IPS-18c (cell line): ENCODE results near the gene MYO7A.

Source experiments
- H3K4me3 ChIP-seq: 2 replicates; pipeline ENCODE4 v1.7.0; 2013; ENCODE audit warnings: low read depth, mild to moderate bottlenecking, low read length, moderate library complexity; ENCODE audit not compliant: insufficient read depth
- H3K9me3 ChIP-seq: one replicate; pipeline ENCODE4 v1.6.1; 2013; ENCODE audit warnings: mild to moderate bottlenecking, low read length, moderate library complexity; ENCODE audit not compliant: control insufficient read depth, insufficient read depth

The MYO7A gene

DNA sequence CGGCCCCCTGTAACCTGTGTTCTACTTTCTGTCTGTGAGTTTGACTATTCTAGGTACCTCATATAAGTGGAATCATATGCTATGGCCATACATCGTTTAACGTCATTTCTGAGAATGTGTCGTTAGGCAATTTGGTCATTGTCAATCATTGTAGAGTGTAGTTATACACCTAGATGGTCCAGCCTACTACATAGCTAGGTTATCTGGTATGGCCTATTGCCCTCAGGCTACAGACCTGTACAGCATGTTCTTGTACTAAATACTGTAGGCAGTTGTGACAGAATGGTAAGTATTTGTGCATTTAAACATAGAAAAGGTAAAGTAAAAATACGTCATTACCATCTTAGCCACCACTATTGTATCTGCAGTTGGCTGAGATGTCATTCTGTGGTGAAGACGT is 35.2 kb downstream of the MYO7A start:
- H3K4me3 ChIP-seq = no peak overlapping the region
- no peaks in the 10 kb centered on the region for H3K9me3 ChIP-seq

DNA sequence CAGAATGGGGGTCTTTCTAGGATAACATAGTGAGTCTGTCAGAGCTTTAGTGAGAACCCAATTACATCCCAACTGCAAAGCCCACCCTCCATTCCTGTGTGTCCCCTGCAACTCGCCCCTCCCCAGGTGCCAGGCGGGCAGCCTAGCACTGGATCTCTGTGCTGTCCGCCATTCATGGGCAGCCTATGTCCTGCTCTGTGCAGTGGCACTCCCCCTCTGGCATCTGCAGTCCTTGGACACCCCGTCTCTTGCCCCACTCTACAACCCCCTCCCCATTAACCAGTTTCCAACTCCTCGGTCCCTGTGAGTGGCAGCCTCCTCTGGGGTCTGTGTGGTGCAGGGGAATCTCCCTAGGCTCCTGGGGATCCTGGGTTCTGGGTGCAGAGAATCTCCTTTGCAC is 37.0 kb downstream of the MYO7A start:
- Histone ChIP-seq H3K4me3 (no peak overlapping the region), H3K9me3 (no peaks in the 10 kb centered on the region)

DNA sequence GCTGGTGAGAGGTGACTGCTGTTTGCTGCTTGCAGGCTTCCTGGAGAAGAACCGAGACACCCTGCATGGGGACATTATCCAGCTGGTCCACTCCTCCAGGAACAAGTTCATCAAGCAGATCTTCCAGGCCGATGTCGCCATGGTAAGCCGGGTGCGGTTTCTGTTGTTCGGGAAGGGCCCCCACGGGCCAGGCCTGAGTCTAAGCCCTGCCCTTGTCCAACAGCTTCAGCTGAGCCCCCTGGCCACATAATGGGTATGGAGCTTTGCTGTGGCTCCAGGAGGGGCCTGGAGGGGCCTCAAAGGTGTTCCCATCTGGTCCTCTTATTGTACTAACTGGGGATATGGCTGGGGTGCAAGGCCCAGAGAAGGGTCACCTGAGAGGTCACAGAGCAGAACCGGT is 38.0 kb downstream of the MYO7A start:
- no peaks in the 10 kb centered on the region for H3K9me3 ChIP-seq
- no peak overlapping the region for H3K4me3 ChIP-seq

DNA sequence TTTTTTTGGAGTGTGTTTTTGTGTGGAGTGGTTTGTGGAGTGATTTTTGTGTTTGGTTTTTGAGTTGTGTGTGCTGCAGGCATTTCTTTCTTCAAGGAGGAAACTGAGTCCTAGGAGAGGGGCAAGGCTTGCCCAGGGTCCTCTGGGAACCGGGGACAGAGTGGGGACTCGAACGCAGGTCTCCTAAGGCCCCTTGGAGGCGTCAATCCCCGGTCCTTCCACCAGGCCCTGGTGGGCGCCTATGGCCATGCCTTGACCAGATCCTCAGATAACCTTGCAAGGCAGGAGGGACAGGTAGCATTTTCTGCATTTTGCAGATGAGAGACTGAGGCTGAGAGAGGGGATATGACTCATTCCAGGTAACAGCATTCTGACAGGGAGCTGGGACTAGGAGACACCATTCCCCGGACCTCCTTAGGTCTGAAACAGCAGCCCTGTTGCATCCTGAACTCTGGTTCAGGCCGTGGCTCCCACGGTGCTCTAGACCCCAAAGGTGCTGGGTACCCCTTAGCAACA is 39.1 kb downstream of the MYO7A start:
- H3K9me3 ChIP-seq = no peaks in the 10 kb centered on the region

DNA sequence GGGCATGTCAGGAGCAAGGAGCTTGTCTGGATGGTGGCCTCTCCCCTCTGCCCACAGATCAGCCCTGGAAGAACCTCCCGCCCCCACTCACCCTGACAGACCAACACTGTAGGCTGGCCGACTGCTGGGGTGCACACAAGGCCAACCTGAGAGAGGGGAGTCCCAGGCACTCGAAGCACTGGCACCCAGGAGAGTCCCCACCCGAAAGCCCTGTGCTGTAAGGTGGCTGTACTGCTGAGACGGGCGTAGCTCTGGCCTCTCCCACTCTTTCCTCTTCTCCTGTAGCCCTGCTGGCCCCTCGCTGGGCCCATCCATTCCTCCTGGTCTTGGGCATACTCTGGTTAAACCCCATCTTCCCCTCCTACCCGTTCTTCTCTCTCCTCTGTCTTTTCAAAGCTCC is 39.7 kb downstream of the MYO7A start:
- Histone ChIP-seq H3K4me3 (no peak overlapping the region), H3K9me3 (no peaks in the 10 kb centered on the region)

More for the DNA sequence above, 39.1 kb downstream of the MYO7A start:
- H3K4me3 ChIP-seq = no peak overlapping the region

DNA sequence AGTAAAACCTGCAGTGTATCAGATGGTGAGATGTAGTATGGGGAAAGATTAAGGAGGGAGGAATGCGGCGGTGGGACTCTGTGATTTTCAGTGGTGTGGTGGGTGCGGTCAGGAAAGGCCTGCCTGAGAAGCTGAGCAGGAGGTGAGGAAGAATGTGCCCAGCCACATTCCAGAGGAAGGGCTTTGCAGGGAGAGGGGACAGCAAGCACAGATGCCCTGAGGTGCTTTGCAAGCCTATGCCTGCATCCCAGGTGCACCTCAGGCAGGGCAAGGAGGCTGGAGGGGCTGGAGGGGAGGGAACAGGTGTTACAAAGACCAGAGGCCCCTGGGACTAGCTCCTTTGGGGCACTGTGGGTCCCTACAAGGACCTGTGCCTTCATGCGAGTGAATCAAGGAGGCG is 42.1 kb downstream of the MYO7A start:
- no peak overlapping the region for H3K4me3 ChIP-seq

DNA sequence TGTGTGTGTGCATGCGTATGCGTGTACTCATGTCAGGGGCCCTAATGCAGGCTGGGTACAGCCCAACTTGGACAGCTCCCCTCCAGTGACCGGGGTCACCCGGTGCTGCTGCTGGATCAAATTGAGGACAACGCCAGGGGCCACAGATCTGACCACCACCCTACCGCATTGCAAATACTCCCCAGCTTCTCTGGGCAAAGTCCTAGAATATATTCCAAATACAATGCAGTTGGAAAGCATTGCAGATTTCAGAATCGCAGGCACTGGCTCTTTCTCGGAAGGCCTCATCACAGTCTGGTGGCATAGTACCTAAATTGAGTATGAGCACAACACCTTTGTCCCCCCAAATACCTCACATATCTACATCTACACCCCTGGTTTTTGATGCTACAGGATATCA is 43.2 kb downstream of the MYO7A start:
- no peaks in the 10 kb centered on the region for H3K9me3 ChIP-seq
- no peak overlapping the region for H3K4me3 ChIP-seq

More for the DNA sequence above, 42.1 kb downstream of the MYO7A start:
- H3K9me3 ChIP-seq = no peaks in the 10 kb centered on the region

DNA sequence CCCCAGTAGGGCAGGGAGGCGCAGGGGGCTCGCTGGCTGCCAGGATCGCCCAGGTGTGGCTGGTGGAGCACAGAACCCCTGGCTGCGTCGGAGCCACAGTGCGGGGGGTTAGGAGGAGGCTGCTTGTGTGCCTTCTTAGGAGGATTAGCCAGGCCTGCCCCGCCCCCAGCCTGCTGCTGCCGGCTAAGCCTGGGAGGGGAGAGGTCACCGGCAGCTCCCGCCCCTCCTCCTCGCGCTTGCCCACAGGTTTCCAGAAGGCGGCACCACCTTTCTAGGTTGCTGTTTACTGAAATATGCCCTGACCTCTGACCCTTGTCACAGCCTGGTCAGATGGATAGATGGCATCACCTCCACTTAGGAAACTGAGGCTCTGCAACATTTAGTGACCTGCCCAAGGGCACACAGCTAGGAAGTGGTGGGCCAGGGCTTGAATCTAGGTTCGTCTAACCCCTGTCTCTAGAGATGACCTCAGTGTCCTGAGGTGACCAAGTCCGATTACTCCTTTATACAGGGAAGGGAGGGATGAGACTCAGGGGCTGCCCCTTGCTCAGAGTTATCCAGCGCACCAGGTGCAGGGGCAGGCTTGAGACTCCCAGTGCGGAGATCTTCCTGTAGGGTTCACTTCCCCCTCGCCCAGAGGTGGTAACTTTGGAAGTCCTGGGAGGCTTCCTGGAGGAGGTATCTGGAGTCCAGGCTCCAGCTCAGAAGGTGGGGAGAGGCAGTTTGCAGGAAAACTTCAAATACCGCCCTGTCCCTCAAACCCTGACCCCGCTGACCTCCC is 44.0 kb downstream of the MYO7A start:
- H3K4me3 ChIP-seq = no peak overlapping the region
- no peaks in the 10 kb centered on the region for H3K9me3 ChIP-seq

DNA sequence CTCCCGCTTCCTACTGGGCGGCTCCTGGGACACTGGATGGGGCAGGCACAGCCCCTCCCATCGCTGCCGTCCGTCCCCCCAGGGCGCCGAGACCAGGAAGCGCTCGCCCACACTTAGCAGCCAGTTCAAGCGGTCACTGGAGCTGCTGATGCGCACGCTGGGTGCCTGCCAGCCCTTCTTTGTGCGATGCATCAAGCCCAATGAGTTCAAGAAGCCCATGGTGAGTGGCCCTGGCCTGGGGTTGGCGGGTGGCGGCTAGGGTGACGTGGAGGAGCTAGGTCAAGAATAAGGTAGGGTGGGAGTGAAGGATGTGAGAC is 44.6 kb downstream of the MYO7A start:
- Histone ChIP-seq H3K4me3 (no peak overlapping the region), H3K9me3 (no peaks in the 10 kb centered on the region)

DNA sequence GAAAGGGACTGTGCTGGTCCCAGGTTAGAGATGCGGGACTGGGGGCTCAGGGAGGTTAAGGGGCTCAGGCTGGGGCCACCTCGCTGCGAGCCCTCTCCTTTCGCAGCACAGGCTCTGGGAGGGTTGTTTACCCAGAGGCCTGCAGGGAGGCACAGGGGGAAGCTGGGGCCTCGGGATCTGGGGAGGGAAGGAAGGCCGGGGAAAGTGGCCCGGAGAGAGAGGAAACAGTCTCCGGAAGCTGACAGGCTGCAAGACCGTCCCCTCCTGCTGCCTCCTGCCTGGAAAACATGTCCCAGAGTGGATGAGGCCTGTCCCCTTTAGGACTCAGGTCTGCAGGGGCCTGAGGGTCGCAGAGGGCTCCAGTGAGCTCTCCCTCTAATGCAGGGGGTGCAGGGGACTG is 45.4 kb downstream of the MYO7A start:
- H3K9me3 ChIP-seq = no peaks in the 10 kb centered on the region
- no peak overlapping the region for H3K4me3 ChIP-seq

DNA sequence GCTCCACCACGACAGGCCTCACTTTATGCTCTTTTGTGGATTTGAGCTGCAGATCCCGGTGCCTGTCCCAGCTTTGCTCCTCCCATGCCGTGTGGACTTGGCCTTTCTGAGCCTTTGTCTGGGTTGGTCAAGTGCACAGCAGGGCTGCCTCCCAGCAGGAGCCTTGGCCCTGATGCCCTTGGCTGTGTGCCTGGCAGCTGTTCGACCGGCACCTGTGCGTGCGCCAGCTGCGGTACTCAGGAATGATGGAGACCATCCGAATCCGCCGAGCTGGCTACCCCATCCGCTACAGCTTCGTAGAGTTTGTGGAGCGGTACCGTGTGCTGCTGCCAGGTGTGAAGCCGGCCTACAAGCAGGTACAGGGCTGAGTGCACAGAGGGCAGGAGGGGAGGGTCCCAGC is 46.5 kb downstream of the MYO7A start:
- H3K4me3 ChIP-seq = no peak overlapping the region
- H3K9me3 ChIP-seq = no peaks in the 10 kb centered on the region

DNA sequence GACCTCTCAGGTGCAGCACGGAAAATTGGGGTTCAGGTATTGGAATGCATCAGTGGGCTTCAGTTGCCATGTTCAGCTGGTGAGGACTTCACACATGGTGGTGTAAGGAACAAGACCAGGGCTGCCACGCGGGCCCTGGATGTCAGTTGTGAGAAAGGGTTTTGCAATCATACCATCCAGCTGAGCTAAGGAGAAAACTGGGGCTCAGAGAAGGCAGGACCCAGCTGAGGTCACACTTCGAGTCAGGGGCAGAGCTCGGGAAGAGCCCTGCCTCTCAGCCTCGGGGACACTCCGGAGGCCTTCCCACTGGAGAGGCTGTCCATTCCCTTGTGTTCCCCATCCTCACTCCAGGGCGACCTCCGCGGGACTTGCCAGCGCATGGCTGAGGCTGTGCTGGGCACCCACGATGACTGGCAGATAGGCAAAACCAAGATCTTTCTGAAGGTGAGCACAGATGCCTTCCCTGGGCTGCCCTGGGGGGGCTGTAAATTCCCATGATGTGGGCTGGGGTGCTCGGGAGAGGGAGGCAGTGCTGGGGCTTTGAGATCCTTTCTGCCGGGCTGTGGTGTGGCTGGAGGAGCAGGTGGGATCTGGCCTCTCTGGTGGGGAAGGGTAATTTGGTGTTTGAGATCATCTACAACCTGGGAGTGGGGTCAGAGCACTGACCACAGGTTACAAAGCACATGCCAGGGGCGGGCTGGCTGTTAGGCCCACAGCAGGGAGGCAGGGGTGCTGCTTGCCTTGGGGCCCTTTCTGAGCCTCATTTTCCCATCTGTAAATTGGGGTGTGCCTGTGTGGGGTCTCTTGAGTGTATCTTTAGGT is 47.2 kb downstream of the MYO7A start:
- no peak overlapping the region for H3K4me3 ChIP-seq
- H3K9me3 ChIP-seq = no peaks in the 10 kb centered on the region

DNA sequence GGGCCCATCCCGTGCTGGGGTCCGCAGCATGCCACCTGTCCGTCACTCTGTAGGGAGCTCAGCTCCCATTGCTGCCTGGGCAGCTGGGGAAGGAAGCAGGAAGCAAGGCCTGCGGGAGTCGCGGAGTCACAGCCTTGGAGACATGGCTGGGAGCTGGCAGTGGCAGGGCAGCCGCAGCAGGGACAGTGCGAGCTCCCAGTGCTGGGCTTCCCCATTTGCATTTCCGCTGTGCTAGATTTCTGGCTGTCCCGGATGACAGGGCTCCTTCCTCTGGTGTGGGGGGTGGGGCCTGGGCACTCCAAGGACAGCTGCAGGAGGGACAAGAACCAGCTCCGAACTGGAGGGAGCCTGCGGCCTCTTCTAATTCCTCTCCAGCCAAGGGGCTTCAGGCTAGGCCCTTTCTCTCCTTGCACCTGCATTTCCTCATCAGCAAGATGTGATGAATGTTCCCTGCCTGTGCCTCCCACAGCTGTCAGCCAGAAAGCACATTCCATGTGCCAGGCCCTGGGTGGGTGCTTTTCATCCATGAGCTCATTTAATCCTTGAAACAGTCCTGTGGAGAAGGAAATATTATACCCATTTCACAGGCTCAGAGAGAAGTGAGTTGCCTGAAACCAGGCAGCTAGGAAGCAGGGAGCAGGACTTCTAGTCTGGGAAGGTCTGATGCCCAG is 48.0 kb downstream of the MYO7A start:
- Histone ChIP-seq H3K4me3 (no peak overlapping the region), H3K9me3 (no peaks in the 10 kb centered on the region)

DNA sequence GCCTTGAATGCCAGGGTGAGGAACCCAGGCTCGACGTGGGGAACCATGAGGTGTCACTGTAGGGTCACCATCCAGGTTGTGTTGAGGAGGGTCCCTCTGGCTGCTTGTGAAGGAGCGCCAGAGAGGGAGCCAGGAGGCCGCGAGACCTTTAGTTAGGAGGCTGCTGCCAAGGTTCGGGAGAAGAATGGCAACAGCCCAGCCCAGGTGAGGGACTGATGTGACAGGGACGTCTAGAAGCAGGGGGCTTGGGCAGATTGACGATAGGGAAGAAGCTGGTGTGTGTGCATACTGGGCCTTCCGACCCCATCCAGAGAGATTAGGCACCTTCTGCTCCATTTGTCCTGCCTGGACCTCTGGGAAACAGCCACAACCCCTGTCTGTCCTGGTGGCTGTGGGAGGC is 49.0 kb downstream of the MYO7A start:
- Histone ChIP-seq H3K9me3 (no peaks in the 10 kb centered on the region), H3K4me3 (no peak overlapping the region)

DNA sequence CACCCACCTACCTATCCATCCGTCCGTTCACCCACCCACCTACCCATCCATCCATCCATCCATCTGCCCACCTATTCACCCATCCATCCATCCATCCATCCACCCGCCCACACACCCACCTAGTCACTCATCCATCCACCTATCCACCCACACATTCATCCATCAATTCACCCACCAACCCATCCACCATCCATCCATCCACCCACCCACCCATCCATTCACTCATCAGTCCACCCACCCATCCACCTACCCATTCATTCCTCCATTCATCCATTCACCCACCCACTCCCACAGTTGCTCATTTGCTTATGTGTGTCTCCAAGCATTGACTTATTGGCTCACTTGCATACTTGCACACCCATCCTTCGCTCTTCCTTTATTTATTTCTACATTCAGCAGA is 50.1 kb downstream of the MYO7A start:
- Histone ChIP-seq H3K9me3 (no peaks in the 10 kb centered on the region), H3K4me3 (no peak overlapping the region)

DNA sequence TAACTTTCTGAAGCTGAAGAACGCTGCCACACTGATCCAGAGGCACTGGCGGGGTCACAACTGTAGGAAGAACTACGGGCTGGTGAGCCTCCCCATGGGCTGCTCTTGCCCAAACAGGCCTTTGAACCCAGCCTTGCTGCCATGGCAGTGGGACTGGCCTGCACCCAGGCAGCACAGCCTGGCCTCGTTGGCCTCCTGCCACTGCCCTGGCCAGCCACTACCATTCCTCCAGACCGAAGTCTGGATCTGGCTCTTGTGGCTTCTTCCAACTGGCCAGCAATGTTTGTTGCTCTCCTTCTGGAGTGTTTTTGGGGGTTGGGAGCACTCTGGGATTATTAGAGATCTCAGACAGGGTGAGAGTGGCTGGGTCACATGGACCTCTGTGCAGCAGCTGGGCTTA is 51.0 kb downstream of the MYO7A start:
- H3K4me3 ChIP-seq = no peak overlapping the region
- H3K9me3 ChIP-seq = no peaks in the 10 kb centered on the region

DNA sequence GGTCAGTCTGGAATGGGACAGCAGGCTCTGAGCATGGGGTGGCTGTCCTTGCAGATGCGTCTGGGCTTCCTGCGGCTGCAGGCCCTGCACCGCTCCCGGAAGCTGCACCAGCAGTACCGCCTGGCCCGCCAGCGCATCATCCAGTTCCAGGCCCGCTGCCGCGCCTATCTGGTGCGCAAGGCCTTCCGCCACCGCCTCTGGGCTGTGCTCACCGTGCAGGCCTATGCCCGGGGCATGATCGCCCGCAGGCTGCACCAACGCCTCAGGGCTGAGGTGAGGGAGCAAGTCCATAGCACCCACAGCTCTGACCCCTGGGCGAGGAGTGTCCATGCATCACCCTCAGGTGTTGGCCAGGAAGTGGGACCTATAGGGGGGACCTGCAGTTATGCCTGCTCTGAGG is 51.6 kb downstream of the MYO7A start:
- no peaks in the 10 kb centered on the region for H3K9me3 ChIP-seq
- no peak overlapping the region for H3K4me3 ChIP-seq

DNA sequence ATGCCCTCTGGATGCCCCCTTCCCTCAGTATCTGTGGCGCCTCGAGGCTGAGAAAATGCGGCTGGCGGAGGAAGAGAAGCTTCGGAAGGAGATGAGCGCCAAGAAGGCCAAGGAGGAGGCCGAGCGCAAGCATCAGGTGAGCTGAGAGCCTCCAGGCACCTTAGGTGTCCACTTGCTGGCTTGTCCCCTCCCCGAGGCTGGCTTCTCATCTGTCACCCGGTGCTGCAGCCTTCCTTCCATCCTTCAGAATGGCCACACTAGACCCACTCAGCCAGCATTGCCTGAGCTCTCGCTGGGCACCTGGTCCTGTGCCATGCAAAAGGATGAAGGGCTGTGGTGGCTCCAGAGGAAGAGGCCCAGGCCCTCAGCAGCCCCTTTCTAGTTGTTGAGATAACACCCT is 52.3 kb downstream of the MYO7A start:
- Histone ChIP-seq H3K9me3 (no peaks in the 10 kb centered on the region), H3K4me3 (no peak overlapping the region)
